HEK293 (cell line): ENCODE measurements around the gene MYRFL.

Source experiments
- CTCF ChIA-PET: fragments of 350-600 bp; formaldehyde crosslinking; extraction: SDS; loops from one replicate; lab custom pipeline; 2021; ENCODE audit warnings: antibody characterized with exemption; lab: Yijun Ruan, JAX
- POLR2A ChIA-PET: fragments of 300-600 bp; formaldehyde crosslinking; extraction: SDS; loops from one replicate; lab custom pipeline; 2020; ENCODE audit warnings: antibody characterized with exemption, inconsistent platforms; lab: Yijun Ruan, JAX
- H3K27ac ChIP-seq: fragments of 200-500 bp; sonication (Bioruptor generic); 2 replicates; pipeline ENCODE4 v1.5.1; 2014; ENCODE audit warnings: low read depth, low read length, control low read depth, inconsistent platforms; ENCODE audit errors: extremely low read depth
- H3K36me3 ChIP-seq, 2 experiments: fragments of 200-500 bp in 1 of 2; sonication (Bioruptor generic) in 1 of 2; 1 replicate in 1 of 2; 2 replicates in 1 of 2; pipeline ENCODE4 v1.5.1; 2014 to 2017; ENCODE audit warnings: inconsistent platforms in 2 of 2, low read length in 2 of 2; ENCODE audit not compliant: control insufficient read depth in 2 of 2, insufficient read depth in 1 of 2
- H3K4me1 ChIP-seq: fragments of 200-500 bp; sonication (Bioruptor generic); 2 replicates; pipeline ENCODE4 v1.5.1; 2014; ENCODE audit warnings: mild to moderate bottlenecking, low read length, inconsistent platforms; ENCODE audit not compliant: control insufficient read depth, insufficient read depth
- H3K4me3 ChIP-seq: 2 replicates; pipeline ENCODE4 v1.5.1; 2011; ENCODE audit warnings: low read depth, mild to moderate bottlenecking, control low read depth, low read length, moderate library complexity
- H3K9me3 ChIP-seq: fragments of 200-500 bp; sonication (Bioruptor generic); 2 replicates; pipeline ENCODE4 v1.5.1; 2014; ENCODE audit warnings: low read depth, low read length, inconsistent platforms; ENCODE audit not compliant: control insufficient read depth, insufficient read depth
- BCL11B ChIP-seq: fragments of 450-650 bp; formaldehyde crosslinking; IDR thresholded peaks from 2 replicates; pipeline ENCODE4 v1.5.1; 2016; ENCODE audit warnings: low read depth, missing biosample characterization, missing genetic modification characterization
- MEIS1 ChIP-seq: sonication (generic); formaldehyde crosslinking; IDR thresholded peaks from 2 replicates; pipeline ENCODE4 v1.8.1; 2022; ENCODE audit warnings: missing genetic modification reagents, mild to moderate bottlenecking, borderline replicate concordance
- MZF1 ChIP-seq: fragments of 450-650 bp; formaldehyde crosslinking; IDR thresholded peaks from 2 replicates; pipeline ENCODE4 v1.5.1; 2017; ENCODE audit warnings: missing biosample characterization, missing genetic modification characterization, borderline replicate concordance
- PRDM2 ChIP-seq: fragments of 450-650 bp; formaldehyde crosslinking; IDR thresholded peaks from 2 replicates; pipeline ENCODE4 v1.5.1; 2016; ENCODE audit warnings: missing biosample characterization, missing genetic modification characterization, borderline replicate concordance
- TRIM28 ChIP-seq: IDR thresholded peaks from 2 replicates; pipeline ENCODE4 v1.6.1; 2011; ENCODE audit warnings: low read length, control low read depth, borderline replicate concordance
- ZBTB17 ChIP-seq: fragments of 450-650 bp; formaldehyde crosslinking; IDR thresholded peaks from 2 replicates; pipeline ENCODE4 v1.5.1; 2016; ENCODE audit warnings: missing biosample characterization, missing genetic modification characterization
- ZNF16 ChIP-seq: fragments of 450-650 bp; formaldehyde crosslinking; IDR thresholded peaks from 2 replicates; pipeline ENCODE4 v1.5.1; 2016; ENCODE audit warnings: low read depth, missing biosample characterization, missing genetic modification characterization
- ZNF175 ChIP-seq: fragments of 450-650 bp; formaldehyde crosslinking; IDR thresholded peaks from 2 replicates; pipeline ENCODE4 v1.5.1; 2016; ENCODE audit warnings: missing biosample characterization, missing genetic modification characterization
- ZNF184 ChIP-seq: fragments of 450-650 bp; IDR thresholded peaks from 2 replicates; pipeline ENCODE4 v1.5.1; 2018; ENCODE audit warnings: missing biosample characterization, mild to moderate bottlenecking, missing genetic modification characterization
- ZNF221 ChIP-seq: fragments of 450-650 bp; formaldehyde crosslinking; IDR thresholded peaks from 2 replicates; pipeline ENCODE4 v1.5.1; 2017; ENCODE audit warnings: missing biosample characterization, missing genetic modification characterization, borderline replicate concordance
- ZNF223 ChIP-seq: fragments of 450-650 bp; formaldehyde crosslinking; IDR thresholded peaks from 2 replicates; pipeline ENCODE4 v1.5.1; 2016; ENCODE audit warnings: missing biosample characterization, missing genetic modification characterization
- ZNF23 ChIP-seq: fragments of 450-650 bp; formaldehyde crosslinking; IDR thresholded peaks from 2 replicates; pipeline ENCODE4 v1.5.1; 2016; ENCODE audit warnings: missing biosample characterization, missing genetic modification characterization, borderline replicate concordance
- ZNF24 ChIP-seq: fragments of 450-650 bp; formaldehyde crosslinking; IDR thresholded peaks from 2 replicates; pipeline ENCODE4 v1.5.1; 2016; ENCODE audit warnings: missing biosample characterization, missing genetic modification characterization
- ZNF366 ChIP-seq: fragments of 450-650 bp; formaldehyde crosslinking; conservative IDR thresholded peaks from 2 replicates; pipeline ENCODE4 v1.5.1; 2016; ENCODE audit warnings: missing biosample characterization, missing genetic modification characterization
- ZNF555 ChIP-seq: fragments of 450-650 bp; formaldehyde crosslinking; conservative IDR thresholded peaks from 2 replicates; pipeline ENCODE4 v1.5.1; 2017; ENCODE audit warnings: missing biosample characterization, mild to moderate bottlenecking, missing genetic modification characterization, inconsistent platforms
- ZNF558 ChIP-seq: fragments of 450-650 bp; formaldehyde crosslinking; IDR thresholded peaks from 2 replicates; pipeline ENCODE4 v1.5.1; 2016; ENCODE audit warnings: missing biosample characterization, missing genetic modification characterization
- ZNF571 ChIP-seq: fragments of 450-650 bp; formaldehyde crosslinking; IDR thresholded peaks from 2 replicates; pipeline ENCODE4 v1.5.0; 2017; ENCODE audit warnings: missing biosample characterization, missing genetic modification characterization
- ZNF580 ChIP-seq: fragments of 450-650 bp; formaldehyde crosslinking; IDR thresholded peaks from 2 replicates; pipeline ENCODE4 v1.5.1; 2016; ENCODE audit warnings: missing biosample characterization, missing genetic modification characterization
- ZNF621 ChIP-seq: fragments of 450-650 bp; formaldehyde crosslinking; IDR thresholded peaks from 2 replicates; pipeline ENCODE4 v1.5.1; 2017; ENCODE audit warnings: missing biosample characterization, missing genetic modification characterization
- ZNF658 ChIP-seq: fragments of 450-650 bp; formaldehyde crosslinking; IDR thresholded peaks from 2 replicates; pipeline ENCODE4; 2016; ENCODE audit warnings: missing biosample characterization, missing genetic modification characterization
- ZNF660 ChIP-seq: fragments of 450-650 bp; IDR thresholded peaks from 2 replicates; pipeline ENCODE4 v1.5.1; 2018; ENCODE audit warnings: missing biosample characterization, mild to moderate bottlenecking, missing genetic modification characterization
- ZNF830 ChIP-seq: fragments of 450-650 bp; IDR thresholded peaks from 2 replicates; pipeline ENCODE4 v1.5.0; 2018; ENCODE audit warnings: missing biosample characterization, missing genetic modification characterization, low read depth, mild to moderate bottlenecking, moderate library complexity
- ZXDB ChIP-seq: fragments of 450-650 bp; formaldehyde crosslinking; IDR thresholded peaks from 2 replicates; pipeline ENCODE4 v1.5.1; 2016; ENCODE audit warnings: missing biosample characterization, missing genetic modification characterization

The MYRFL gene

DNA sequence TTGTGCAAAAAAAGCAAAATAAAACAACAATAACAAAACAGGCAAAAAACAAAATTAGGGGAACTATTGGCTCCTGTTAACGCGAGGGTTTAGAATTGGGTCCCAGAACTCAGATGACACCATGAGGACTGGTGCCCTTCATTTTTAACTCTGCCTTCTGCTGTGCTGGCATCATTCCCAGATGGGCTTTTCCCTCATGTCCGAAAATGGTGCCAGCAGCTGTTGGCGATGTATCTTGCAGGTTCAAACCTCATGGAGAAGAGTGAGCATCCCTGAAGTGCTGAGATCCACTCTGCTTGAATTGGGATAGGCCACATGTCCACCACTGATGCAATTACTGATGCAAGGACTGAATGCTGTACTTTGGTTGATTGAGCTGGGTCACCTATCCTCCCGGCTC is 61.1 kb downstream of the MYRFL start:
- TF ChIP-seq ZNF580 (tag by site-specific recombination) (no peak), TRIM28 (no peak), ZNF366 (tag by site-specific recombination) (no peak), ZNF223 (tag by site-specific recombination) (no peak), ZNF221 (tag by site-specific recombination) (no peak)
- no peaks in the 10 kb centered on the region for H3K9me3 ChIP-seq
- H3K36me3 ChIP-seq, result no peaks in the 10 kb centered on the region
- no peak overlapping the region for H3K27ac ChIP-seq
- ChIA-PET CTCF (interaction anchor here (0.6 to 3.0 kb wide), 5 partner anchors 15 to 846 kb away, joined by 3 to 17 read pairs (median 4); no protein-coding TSS in a partner anchor), POLR2A (no interaction called here)
- no peaks in the 10 kb centered on the region for H3K4me1 ChIP-seq
- no peak overlapping the region for H3K4me3 ChIP-seq

DNA sequence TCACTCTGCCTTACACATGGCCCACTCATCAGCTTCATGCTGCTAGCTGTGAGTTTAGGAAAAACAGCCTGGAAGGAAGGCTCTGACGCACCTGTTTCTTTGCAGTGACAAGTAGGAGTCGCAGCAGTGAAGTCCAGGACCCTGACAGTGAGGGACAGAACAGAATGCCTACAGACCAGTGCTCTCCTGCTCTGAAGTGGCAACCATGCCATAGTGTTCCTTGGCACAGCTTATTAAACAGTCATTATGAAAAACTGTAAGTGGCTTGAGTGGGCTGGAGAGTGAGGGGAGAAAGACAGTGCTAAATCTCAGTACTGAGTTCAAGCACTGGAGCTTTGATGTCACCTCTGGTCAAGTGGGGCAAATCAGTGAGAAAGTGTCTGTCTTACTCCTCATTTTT is 61.7 kb downstream of the MYRFL start:
- CTCF ChIA-PET, result interaction anchor here (0.6 to 3.1 kb wide), 5 partner anchors 8 to 846 kb away, joined by 3 to 17 read pairs (median 4); no protein-coding TSS in a partner anchor
- H3K36me3 ChIP-seq, result no peaks in the 10 kb centered on the region
- POLR2A ChIA-PET, result no interaction called here
- no peaks in the 10 kb centered on the region for H3K4me1 ChIP-seq
- H3K9me3 ChIP-seq, result no peaks in the 10 kb centered on the region
- no peak for TF ChIP-seq PRDM2 (tag by site-specific recombination)
- no peak for TF ChIP-seq ZNF24 (tag by site-specific recombination)
- no peak for TF ChIP-seq ZNF660 (tag by site-specific recombination)
- TF ChIP-seq ZNF621 (tag by site-specific recombination), result no peak
- no peak for TF ChIP-seq ZNF175 (tag by site-specific recombination)
- no peak for TF ChIP-seq ZNF555 (tag by site-specific recombination)
- TF ChIP-seq ZNF830 (tag by site-specific recombination), result no peak
- no peak for TF ChIP-seq ZBTB17
- no peak for TF ChIP-seq ZNF658
- TF ChIP-seq ZNF558 (tag by site-specific recombination), result no peak
- no peak for TF ChIP-seq BCL11B (tag by site-specific recombination)
- no peak for TF ChIP-seq MEIS1 (CRISPR knock-in tag)
- TF ChIP-seq ZNF23 (tag by site-specific recombination), result no peak
- TF ChIP-seq ZXDB, result no peak
- no peak for TF ChIP-seq ZNF184 (tag by site-specific recombination)
- TF ChIP-seq ZNF16, result no peak
- no peak for TF ChIP-seq ZNF571 (tag by site-specific recombination)
- TF ChIP-seq MZF1 (tag by site-specific recombination), result no peak
- H3K27ac ChIP-seq, result no peak overlapping the region
- no peak overlapping the region for H3K4me3 ChIP-seq
